A549 (cell line): ENCODE measurements around the gene PDHX. TPM values are rescaled to one million over a fixed set of nuclear protein-coding genes. Genes with fewer than 3 reads are reported as not detected.

Source experiments
- ATAC-seq, 2 experiments: fragments of 200-7000 bp in 1 of 2; fragments of >200 bp in 1 of 2; cut with Nextera tagmentation in 1 of 2; cut with Tn5 transposase in 1 of 2; 3 replicates each; pipeline versions ENCODE4 v1.8.0 to v1.9.1; 2018 to 2020; ENCODE audit warnings: mild to moderate bottlenecking in 1 of 2, moderate library complexity in 1 of 2
- CTCF ChIA-PET: fragments of 300-600 bp; sonication (Branson Sonifier 250); formaldehyde crosslinking; extraction: SDS; loops from one replicate; lab custom pipeline; 2021; ENCODE audit warnings: antibody characterized with exemption, inconsistent platforms; lab: Yijun Ruan, JAX
- POLR2A ChIA-PET: fragments of 350-600 bp; formaldehyde crosslinking; extraction: SDS; loops from one replicate; lab custom pipeline; 2021; ENCODE audit warnings: antibody characterized with exemption, inconsistent platforms; lab: Yijun Ruan, JAX
- DNase-seq, 2 experiments: peaks; one replicate each; pipeline versions ENCODE4 v3.0.0 to v3.0.0-alpha.2; 2011 to 2016; ENCODE audit warnings: low read depth in 1 of 2, low spot score in 1 of 2
- FAIRE-seq: peaks from 2 replicates; lab custom pipeline; 2011; peaks lifted over from hg19 to GRCh38; lab: Jason Lieb, UNC
- H3K27ac ChIP-seq, 2 experiments: fragments of >200 bp; sonication (Bioruptor Twin); formaldehyde crosslinking; 3 replicates each; pipeline ENCODE4 v1.5.1; 2016 to 2017
- H3K4me1 ChIP-seq: fragments of >200 bp; sonication (Bioruptor Twin); formaldehyde crosslinking; 3 replicates; pipeline ENCODE4 v1.6.1; 2016
- H3K4me2 ChIP-seq: fragments of >200 bp; sonication (Bioruptor Twin); formaldehyde crosslinking; 3 replicates; pipeline ENCODE4 v1.6.1; 2016
- H3K4me3 ChIP-seq: fragments of >200 bp; sonication (Bioruptor Twin); formaldehyde crosslinking; 3 replicates; pipeline ENCODE4 v1.5.1; 2016
- H3K9me3 ChIP-seq: fragments of >200 bp; sonication (Bioruptor Twin); formaldehyde crosslinking; 3 replicates; pipeline ENCODE4 v1.6.1; 2016
- CBX2 ChIP-seq: fragments of 200-600 bp; sonication (generic); IDR thresholded peaks from 2 replicates; pipeline ENCODE4 v1.6.1; 2016; ENCODE audit warnings: low read depth, mild to moderate bottlenecking, borderline replicate concordance
- CBX8 ChIP-seq: fragments of 200-600 bp; sonication (generic); IDR thresholded peaks from 2 replicates; pipeline ENCODE4 v1.6.1; 2016
- CEBPB ChIP-seq, 2 experiments: fragments of >200 bp in 1 of 2; sonication (Bioruptor Twin) in 1 of 2; formaldehyde crosslinking in 1 of 2; IDR thresholded peaks; 2 replicates each; pipeline ENCODE4 v1.6.1; 2012 to 2016
- EHMT2 ChIP-seq: fragments of 200-600 bp; sonication (generic); IDR thresholded peaks from 2 replicates; pipeline ENCODE4 v1.6.1; 2016; ENCODE audit warnings: antibody characterized with exemption, low read depth, mild to moderate bottlenecking, moderate library complexity
- FOSL2 ChIP-seq, 2 experiments: fragments of 450-650 bp in 1 of 2; fragments of >200 bp in 1 of 2; sonication (Bioruptor Twin) in 1 of 2; formaldehyde crosslinking; IDR thresholded peaks; 2 replicates each; pipeline versions ENCODE4 v1.5.0 to v1.6.1; 2016 to 2020; ENCODE audit warnings: mild to moderate bottlenecking in 1 of 2, moderate library complexity in 1 of 2
- FOXS1 ChIP-seq: fragments of 250-450 bp; sonication (Bioruptor Pico); IDR thresholded peaks from 2 replicates; pipeline ENCODE4 v1.5.0; 2020; ENCODE audit warnings: mild to moderate bottlenecking, moderate library complexity
- GATA3 ChIP-seq: IDR thresholded peaks from 2 replicates; pipeline ENCODE4 v1.6.1; 2012; ENCODE audit warnings: borderline replicate concordance
- HDAC2 ChIP-seq: fragments of 200-600 bp; sonication (generic); IDR thresholded peaks from 2 replicates; pipeline ENCODE4 v1.6.1; 2016
- HEYL ChIP-seq: fragments of 250-450 bp; sonication (Bioruptor Pico); IDR thresholded peaks from 2 replicates; pipeline ENCODE4 v1.8.0; 2021; ENCODE audit warnings: mild to moderate bottlenecking, moderate library complexity
- HOXB5 ChIP-seq: fragments of 250-450 bp; sonication (Bioruptor Pico); IDR thresholded peaks from 2 replicates; pipeline ENCODE4 v1.5.0; 2020; ENCODE audit warnings: mild to moderate bottlenecking, moderate library complexity
- JUN ChIP-seq, 2 experiments: fragments of >200 bp; sonication (Bioruptor Twin); formaldehyde crosslinking; IDR thresholded peaks; 2 replicates in 1 of 2; 3 replicates in 1 of 2; pipeline ENCODE4 v1.6.1; 2016 to 2017
- KDM5A ChIP-seq: fragments of 200-600 bp; sonication (generic); IDR thresholded peaks from 2 replicates; pipeline ENCODE4 v1.6.1; 2016; ENCODE audit warnings: antibody characterized with exemption, mild to moderate bottlenecking
- MAFK ChIP-seq: fragments of 450-650 bp; IDR thresholded peaks from 2 replicates; pipeline ENCODE4 v1.6.1; 2014; ENCODE audit not compliant: partially characterized antibody
- MAZ ChIP-seq: fragments of 150-350 bp; IDR thresholded peaks from 2 replicates; pipeline ENCODE4 v1.6.1; 2014; ENCODE audit warnings: antibody characterized with exemption, low read depth, low read length, borderline replicate concordance
- PHF8 ChIP-seq: fragments of 200-600 bp; sonication (generic); IDR thresholded peaks from 2 replicates; pipeline ENCODE4 v1.6.1; 2016; ENCODE audit warnings: low read depth, mild to moderate bottlenecking, antibody characterized with exemption, moderate library complexity, borderline replicate concordance
- RFX5 ChIP-seq: fragments of 450-650 bp; IDR thresholded peaks from 2 replicates; pipeline ENCODE4 v1.7.1; 2014; ENCODE audit warnings: antibody characterized with exemption, mild to moderate bottlenecking, moderate library complexity
- SREBF2 ChIP-seq: fragments of 450-650 bp; IDR thresholded peaks from 2 replicates; pipeline ENCODE4 v1.6.1; 2014; ENCODE audit warnings: mild to moderate bottlenecking, moderate library complexity
- TFCP2L1 ChIP-seq: fragments of 250-450 bp; sonication (Bioruptor Pico); IDR thresholded peaks from 2 replicates; pipeline ENCODE4 v1.5.0; 2021; ENCODE audit warnings: mild to moderate bottlenecking
- ZC3H11A ChIP-seq: fragments of 450-650 bp; IDR thresholded peaks from 2 replicates; pipeline ENCODE4 v1.6.1; 2014; ENCODE audit warnings: antibody characterized with exemption, mild to moderate bottlenecking
- ZNF302 ChIP-seq: fragments of 250-450 bp; sonication (Bioruptor Pico); IDR thresholded peaks from 2 replicates; pipeline ENCODE4 v1.9.0; 2021; ENCODE audit warnings: inconsistent platforms, mild to moderate bottlenecking, moderate library complexity
- WGBS: methylation state at CpG from one replicate; pipeline ENCODE4 v1.1.6; 2017; ENCODE audit errors: missing lambda C conversion rate; 5-methylcytosine and 5-hydroxymethylcytosine counted together
- polyA plus RNA-seq, 4 experiments: library from polyadenylated mRNA; depleted of rRNA in 3 of 4; stranded (reverse); fragments of >200 nt; fragmentation: RNase III in 1 of 4; extraction: RNeasy Plus Mini Kit Qiagen cat#74134 plus additional on column Dnase treatment in 1 of 4; gene quantifications; 2 replicates in 3 of 4; 3 replicates in 1 of 4; pipeline ENCODE4 v1.2.3, GENCODE V29; 2011 to 2017
- TF ChIP-seq, protein P1 (sequence below): fragments of 250-450 bp; sonication (Bioruptor Pico); IDR thresholded peaks from 2 replicates; pipeline ENCODE4 v1.5.0; 2020; ENCODE audit warnings: low read depth, mild to moderate bottlenecking, moderate library complexity
- TF ChIP-seq, protein P2 (sequence below): fragments of 250-450 bp; sonication (Bioruptor Pico); IDR thresholded peaks from 2 replicates; pipeline ENCODE4 v1.5.0; 2021; ENCODE audit warnings: mild to moderate bottlenecking, moderate library complexity, borderline replicate concordance
- TF ChIP-seq, protein P3 (sequence below): fragments of 200-600 bp; sonication (generic); IDR thresholded peaks from 2 replicates; pipeline ENCODE4 v1.6.1; 2016; ENCODE audit warnings: antibody characterized with exemption, mild to moderate bottlenecking, moderate library complexity

The PDHX gene
- polyA plus RNA-seq, 2 of the 4 experiments (the other 2 are of a cell fraction) = 46.5 to 87.4 TPM

DNA sequence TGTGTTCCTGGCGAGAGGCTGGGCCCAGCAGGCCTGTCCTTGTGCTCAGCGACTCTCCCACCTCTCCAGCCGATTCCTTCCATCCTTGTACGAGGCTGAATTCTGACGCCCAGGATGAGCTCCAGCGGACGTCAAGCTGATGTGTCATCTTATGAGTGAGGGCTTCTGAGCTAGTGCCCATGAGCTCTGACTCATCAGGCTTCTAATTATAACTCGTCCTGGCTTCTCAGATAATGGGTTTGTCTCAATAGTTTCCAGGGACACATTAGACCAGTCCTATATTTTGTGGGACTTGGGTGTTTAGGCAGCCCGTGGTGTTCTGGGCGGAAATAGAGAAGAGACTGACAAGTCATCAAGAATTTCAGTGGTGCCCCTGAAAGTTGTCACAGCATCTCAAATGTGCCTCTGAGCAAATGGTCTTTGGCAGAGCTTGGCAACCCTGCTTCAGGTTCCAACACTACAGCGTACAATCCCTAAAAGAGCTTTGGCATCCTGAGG lies 114.3 kb downstream of the PDHX start (continued):
- TF ChIP-seq SREBF2 (no peak), HOXB5 (CRISPR knock-in tag) (no peak), CEBPB (IDR thresholded peaks at IDR 0.05) (0 out of 4 replicates have a peak, but pooled peaks of 1 of the 2 experiments have one; percentile 14), GATA3 (peak; percentile 62; the same call in 1 of the 2 replicates)
- TF ChIP-seq, all 56 proteins: peak for 9

DNA sequence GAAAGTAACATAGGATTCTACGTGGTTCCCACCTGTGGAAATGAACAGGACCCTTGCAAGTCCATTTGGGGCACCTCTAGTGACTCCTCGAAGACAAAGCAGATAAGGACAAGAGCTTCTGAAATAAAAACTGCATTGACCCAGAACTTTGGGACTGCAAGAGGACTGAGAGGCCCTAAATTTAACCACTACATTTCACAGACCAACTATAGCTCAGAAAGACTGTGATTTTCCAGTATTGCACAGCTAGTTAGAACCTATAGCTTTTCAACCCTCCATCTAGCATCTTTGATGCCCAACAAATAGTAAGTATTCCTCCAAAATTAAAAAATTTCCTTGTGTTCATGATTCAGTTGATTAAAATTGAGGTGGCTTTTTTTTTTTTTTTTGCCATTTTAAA lies 114.9 kb downstream of the PDHX start:
- TF ChIP-seq PHF8 (no peak), KDM5A (no peak), CBX2 (no peak), HEYL (CRISPR knock-in tag) (no peak), JUN (IDR thresholded peaks at IDR 0.05) (no peak)
- FAIRE-seq (no peak), ATAC-seq (no peak), DNase-seq (no peak)
- Histone ChIP-seq H3K27ac (peak overlapping the region; percentile 73 to 82), H3K4me3 (no peak overlapping the region), H3K4me1 (peaks cover 29% of the 10 kb centered on the region), H3K9me3 (0 out of 3 replicates have a peak, but pooled peaks cover 4% of the 10 kb centered on the region), H3K4me2 (peak overlapping the region; percentile 75)
- 87% methylated on average over 2 of the region's 2 CpGs for WGBS
- ChIA-PET CTCF (interaction anchor here (1.0 to 2.4 kb wide), 2 partner anchors 11 to 128 kb away, joined by 4 to 8 read pairs; no protein-coding TSS in a partner anchor), POLR2A (interaction anchor here (2.7 kb wide), 1 partner anchor 108 kb away, joined by 20 read pairs; the partner anchor contains the start of gene CD44)

DNA sequence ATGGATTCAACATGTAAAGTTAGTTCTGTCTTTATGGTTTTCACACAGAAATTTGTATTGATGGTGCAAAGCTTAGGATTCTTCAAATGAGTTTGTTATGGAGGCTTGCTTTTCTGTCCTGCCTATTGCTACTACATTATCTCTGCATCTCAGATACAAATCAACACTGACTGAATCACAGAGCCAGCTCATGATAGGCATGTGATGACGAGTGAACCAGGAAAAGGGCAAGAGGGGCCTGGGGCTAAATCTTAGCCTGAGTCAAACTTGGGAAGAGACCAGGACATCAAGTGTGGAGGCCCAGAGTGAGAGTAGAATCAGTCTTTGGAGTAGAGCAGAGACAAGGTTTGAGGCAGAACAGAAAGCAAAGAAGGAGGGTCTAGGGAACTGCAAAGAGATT lies 115.4 kb downstream of the PDHX start:
- peak; percentile 66; the same call in 1 of the 2 replicates for TF ChIP-seq GATA3
- TF ChIP-seq, protein P1, sequence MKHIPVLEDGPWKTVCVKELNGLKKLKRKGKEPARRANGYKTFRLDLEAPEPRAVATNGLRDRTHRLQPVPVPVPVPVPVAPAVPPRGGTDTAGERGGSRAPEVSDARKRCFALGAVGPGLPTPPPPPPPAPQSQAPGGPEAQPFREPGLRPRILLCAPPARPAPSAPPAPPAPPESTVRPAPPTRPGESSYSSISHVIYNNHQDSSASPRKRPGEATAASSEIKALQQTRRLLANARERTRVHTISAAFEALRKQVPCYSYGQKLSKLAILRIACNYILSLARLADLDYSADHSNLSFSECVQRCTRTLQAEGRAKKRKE (CRISPR knock-in tag) = no peak
- TF ChIP-seq FOSL2 (IDR thresholded peaks at IDR 0.05) = no peak
- TF ChIP-seq FOSL2 (CRISPR knock-in tag; IDR thresholded peaks at IDR 0.05) = 0 out of 2 replicates have a peak, but pooled peaks have one; percentile 29
- TF ChIP-seq, all 56 proteins: peak for 2
- H3K4me2 ChIP-seq = peak overlapping the region; percentile 75
- H3K4me1 ChIP-seq = peaks cover 29% of the 10 kb centered on the region
- WGBS = 11% methylated on average over 1 of the region's 1 CpG
- ChIA-PET CTCF (interaction anchor here (0.8 to 2.4 kb wide), 3 partner anchors 12 to 127 kb away, joined by 3 to 8 read pairs (median 4); no protein-coding TSS in a partner anchor), POLR2A (interaction anchor here (2.7 kb wide), 1 partner anchor 107 kb away, joined by 20 read pairs; the partner anchor contains the start of gene CD44)
- peak overlapping the region; percentile 63 to 73 for H3K27ac ChIP-seq
- no peak overlapping the region for H3K4me3 ChIP-seq
- H3K9me3 ChIP-seq = 0 out of 3 replicates have a peak, but pooled peaks cover 4% of the 10 kb centered on the region
- ATAC-seq (peak; percentile 16 to 30; a peak in 4 of 6 replicates), FAIRE-seq (no peak), DNase-seq (no peak)

DNA sequence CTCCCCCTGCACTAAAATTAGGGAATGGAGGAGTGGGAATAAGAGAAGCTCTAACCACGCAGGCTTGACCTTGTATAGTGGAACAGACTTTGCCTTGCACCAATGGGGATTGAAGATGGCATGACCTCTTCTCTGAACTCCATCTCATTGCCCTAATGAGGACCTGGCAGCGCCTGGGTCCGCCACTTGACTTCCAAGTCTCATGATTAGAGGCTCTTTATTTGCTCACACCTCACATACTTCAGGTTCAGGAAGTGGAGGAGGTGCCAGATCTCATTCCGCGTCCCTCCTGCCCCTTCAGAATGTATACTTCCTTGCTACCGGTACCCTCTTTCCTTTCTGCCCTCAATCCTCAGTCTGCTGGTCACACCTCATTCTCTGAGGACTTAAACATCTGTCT lies 116.6 kb downstream of the PDHX start:
- no peak for TF ChIP-seq PHF8
- no peak for TF ChIP-seq JUN (IDR thresholded peaks at IDR 0.05)
- TF ChIP-seq MAFK = no peak
- no peak for TF ChIP-seq RFX5
- no peak for TF ChIP-seq ZNF302 (CRISPR knock-in tag)
- TF ChIP-seq, protein P2, sequence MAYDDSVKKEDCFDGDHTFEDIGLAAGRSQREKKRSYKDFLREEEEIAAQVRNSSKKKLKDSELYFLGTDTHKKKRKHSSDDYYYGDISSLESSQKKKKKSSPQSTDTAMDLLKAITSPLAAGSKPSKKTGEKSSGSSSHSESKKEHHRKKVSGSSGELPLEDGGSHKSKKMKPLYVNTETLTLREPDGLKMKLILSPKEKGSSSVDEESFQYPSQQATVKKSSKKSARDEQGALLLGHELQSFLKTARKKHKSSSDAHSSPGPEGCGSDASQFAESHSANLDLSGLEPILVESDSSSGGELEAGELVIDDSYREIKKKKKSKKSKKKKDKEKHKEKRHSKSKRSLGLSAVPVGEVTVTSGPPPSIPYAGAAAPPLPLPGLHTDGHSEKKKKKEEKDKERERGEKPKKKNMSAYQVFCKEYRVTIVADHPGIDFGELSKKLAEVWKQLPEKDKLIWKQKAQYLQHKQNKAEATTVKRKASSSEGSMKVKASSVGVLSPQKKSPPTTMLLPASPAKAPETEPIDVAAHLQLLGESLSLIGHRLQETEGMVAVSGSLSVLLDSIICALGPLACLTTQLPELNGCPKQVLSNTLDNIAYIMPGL (CRISPR knock-in tag) = no peak
- no peak for TF ChIP-seq FOXS1 (CRISPR knock-in tag)
- TF ChIP-seq ZC3H11A = no peak
- no peak for TF ChIP-seq MAZ
- no peak for TF ChIP-seq TFCP2L1 (CRISPR knock-in tag)
- TF ChIP-seq HOXB5 (CRISPR knock-in tag) = no peak
- TF ChIP-seq EHMT2 = no peak
- TF ChIP-seq HDAC2 = no peak
- TF ChIP-seq, protein P3, sequence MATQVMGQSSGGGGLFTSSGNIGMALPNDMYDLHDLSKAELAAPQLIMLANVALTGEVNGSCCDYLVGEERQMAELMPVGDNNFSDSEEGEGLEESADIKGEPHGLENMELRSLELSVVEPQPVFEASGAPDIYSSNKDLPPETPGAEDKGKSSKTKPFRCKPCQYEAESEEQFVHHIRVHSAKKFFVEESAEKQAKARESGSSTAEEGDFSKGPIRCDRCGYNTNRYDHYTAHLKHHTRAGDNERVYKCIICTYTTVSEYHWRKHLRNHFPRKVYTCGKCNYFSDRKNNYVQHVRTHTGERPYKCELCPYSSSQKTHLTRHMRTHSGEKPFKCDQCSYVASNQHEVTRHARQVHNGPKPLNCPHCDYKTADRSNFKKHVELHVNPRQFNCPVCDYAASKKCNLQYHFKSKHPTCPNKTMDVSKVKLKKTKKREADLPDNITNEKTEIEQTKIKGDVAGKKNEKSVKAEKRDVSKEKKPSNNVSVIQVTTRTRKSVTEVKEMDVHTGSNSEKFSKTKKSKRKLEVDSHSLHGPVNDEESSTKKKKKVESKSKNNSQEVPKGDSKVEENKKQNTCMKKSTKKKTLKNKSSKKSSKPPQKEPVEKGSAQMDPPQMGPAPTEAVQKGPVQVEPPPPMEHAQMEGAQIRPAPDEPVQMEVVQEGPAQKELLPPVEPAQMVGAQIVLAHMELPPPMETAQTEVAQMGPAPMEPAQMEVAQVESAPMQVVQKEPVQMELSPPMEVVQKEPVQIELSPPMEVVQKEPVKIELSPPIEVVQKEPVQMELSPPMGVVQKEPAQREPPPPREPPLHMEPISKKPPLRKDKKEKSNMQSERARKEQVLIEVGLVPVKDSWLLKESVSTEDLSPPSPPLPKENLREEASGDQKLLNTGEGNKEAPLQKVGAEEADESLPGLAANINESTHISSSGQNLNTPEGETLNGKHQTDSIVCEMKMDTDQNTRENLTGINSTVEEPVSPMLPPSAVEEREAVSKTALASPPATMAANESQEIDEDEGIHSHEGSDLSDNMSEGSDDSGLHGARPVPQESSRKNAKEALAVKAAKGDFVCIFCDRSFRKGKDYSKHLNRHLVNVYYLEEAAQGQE = no peak
- no peak for TF ChIP-seq CBX8
- TF ChIP-seq, all 56 proteins: peak for 0
- DNase-seq (no peak), ATAC-seq (no peak), FAIRE-seq (no peak)
- POLR2A ChIA-PET = no interaction called here
- Histone ChIP-seq H3K27ac (peak overlapping the region in 1 of 2 experiments; percentile 63; a peak in 3 of 6 replicates), H3K4me1 (peaks cover 29% of the 10 kb centered on the region), H3K9me3 (0 out of 3 replicates have a peak, but pooled peaks cover 4% of the 10 kb centered on the region), H3K4me3 (no peak overlapping the region), H3K4me2 (no peak overlapping the region)
- WGBS = 92% methylated on average over 6 of the region's 6 CpGs
- CTCF ChIA-PET = no interaction called here
